Subcutaneous adipose tissue (tissue), 4 donors: ENCODE results near the gene DNAAF9. TPM values are rescaled to one million over a fixed set of nuclear protein-coding genes. Genes with fewer than 3 reads are reported as not detected.

Experiments
- total RNA-seq, 4 donors: library from RNA; depleted of rRNA; stranded (reverse); fragments of >200 nt; gene quantifications; one replicate each; pipeline ENCODE4 v1.1.0, GENCODE V29; 2016
- TF ChIP-seq, protein P1 (sequence below): fragments of 450-650 bp; IDR thresholded peaks from one replicate; pipeline ENCODE4 v1.5.1; 2016; ENCODE audit warnings: low read depth, mild to moderate bottlenecking, control low read depth, antibody characterized with exemption, moderate library complexity

Gene DNAAF9
- total RNA-seq, 4 donors from 2014 or later: 26.6 to 39.4 (median 33.3) TPM

GRCh38 chr20:3446779-3447178, 39.3 kb upstream of the DNAAF9 start:
- TF ChIP-seq, protein P1, sequence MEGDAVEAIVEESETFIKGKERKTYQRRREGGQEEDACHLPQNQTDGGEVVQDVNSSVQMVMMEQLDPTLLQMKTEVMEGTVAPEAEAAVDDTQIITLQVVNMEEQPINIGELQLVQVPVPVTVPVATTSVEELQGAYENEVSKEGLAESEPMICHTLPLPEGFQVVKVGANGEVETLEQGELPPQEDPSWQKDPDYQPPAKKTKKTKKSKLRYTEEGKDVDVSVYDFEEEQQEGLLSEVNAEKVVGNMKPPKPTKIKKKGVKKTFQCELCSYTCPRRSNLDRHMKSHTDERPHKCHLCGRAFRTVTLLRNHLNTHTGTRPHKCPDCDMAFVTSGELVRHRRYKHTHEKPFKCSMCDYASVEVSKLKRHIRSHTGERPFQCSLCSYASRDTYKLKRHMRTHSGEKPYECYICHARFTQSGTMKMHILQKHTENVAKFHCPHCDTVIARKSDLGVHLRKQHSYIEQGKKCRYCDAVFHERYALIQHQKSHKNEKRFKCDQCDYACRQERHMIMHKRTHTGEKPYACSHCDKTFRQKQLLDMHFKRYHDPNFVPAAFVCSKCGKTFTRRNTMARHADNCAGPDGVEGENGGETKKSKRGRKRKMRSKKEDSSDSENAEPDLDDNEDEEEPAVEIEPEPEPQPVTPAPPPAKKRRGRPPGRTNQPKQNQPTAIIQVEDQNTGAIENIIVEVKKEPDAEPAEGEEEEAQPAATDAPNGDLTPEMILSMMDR: no peak

DNA sequence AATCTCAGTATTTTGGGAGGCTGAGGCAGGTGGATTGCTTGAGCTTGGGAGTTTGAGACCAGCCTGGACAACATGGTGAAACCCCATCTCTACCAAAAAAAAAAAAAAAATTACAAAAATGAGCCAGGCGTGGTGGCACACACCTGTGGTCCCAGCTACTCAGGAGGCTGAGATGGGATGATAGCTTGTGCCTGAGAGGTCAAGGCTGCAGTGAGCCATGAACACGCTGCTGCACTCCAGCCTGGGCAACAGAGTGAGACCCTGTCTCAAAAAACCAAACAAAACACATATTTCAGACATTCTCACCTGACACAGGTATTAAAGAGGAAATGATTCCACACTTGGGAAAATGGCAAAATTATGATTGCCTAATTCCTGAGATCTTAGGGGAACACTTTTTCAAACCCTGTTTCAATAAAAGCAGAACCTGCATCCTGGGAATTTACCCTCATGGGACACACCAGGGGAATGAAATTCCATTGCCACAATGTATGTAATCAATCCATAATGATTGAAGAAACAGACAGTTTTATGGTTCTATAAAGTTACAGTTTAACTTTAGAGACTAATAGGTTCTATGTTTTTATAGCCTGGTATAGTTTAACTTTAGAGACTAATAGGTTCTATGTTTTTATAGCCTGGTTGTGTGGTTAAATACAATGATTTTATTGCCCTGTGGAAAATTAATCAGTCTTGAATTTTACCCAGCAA, 29.6 kb upstream of the DNAAF9 start:
- TF ChIP-seq, protein P1: no peak

GRCh38 chr20:3434232-3434631, 26.8 kb upstream of the DNAAF9 start:
- TF ChIP-seq, protein P1: no peak

GRCh38 chr20:3433744-3434143, 26.3 kb upstream of the DNAAF9 start:
- TF ChIP-seq, protein P1: no peak

DNA sequence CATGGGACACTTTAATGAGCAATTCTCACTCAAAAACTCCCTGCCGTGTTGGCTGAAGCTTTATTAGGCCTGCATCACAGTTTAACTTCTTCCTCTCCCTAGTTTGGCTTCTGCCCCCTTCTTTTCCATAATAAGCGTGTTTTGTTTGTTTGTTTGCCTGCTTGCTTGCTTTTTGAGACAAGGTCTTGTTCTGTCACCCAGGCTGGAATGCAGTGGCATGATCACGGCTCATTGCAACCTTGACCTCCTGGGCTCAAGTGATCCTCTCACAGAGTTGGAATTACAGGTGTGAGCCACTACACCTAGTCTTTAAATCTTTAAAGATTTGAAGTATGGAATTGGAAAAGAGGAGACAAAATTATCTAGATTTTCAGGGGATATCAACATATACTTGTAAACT, 25.4 kb upstream of the DNAAF9 start:
- TF ChIP-seq, protein P1: no peak

- TF ChIP-seq, protein P1: no peak
Observed at GRCh38 chr20:3431109-3431508, 23.6 kb upstream of the DNAAF9 start.

GRCh38 chr20:3430376-3431069, 23.1 kb upstream of the DNAAF9 start:
- TF ChIP-seq, protein P1: no peak
